ENCODE results near the gene MFN2. TPM values are rescaled to one million over a fixed set of nuclear protein-coding genes. Genes with fewer than 3 reads are reported as not detected.

Gene MFN2
- total and polyA plus RNA-seq, 2 of the 8 experiments (the other 6 are each of a cell fraction or from before 2014, with no cell fraction given): 34.0 to 62.5 TPM

DNA sequence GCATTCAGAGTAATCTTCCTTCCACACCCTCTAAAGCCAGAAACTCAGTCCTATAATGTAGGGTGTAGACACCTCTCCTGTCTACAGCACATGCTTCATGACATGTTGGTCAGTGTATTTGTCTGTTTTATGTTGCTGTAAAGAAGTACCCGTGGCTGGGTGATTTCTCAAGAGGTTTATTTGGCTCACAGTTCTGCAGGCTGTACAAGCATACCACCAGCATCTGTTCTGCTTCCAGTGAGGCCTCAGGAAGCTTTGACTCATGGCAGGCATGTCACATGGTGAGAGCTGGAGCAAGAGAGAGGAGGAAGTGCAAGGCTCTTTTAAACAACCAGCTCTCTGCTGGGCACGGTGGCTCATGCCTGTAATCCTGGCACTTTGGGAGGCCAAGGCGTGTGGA is 33.6 kb upstream of the MFN2 start:
- H4K91ac ChIP-seq (replicated peaks; ENCODE audit: insufficient read length, low read length): no peak overlapping the region
- no peak overlapping the region for H2AFZ ChIP-seq (ENCODE audit: low read length)
- H3K4ac ChIP-seq (replicated peaks; ENCODE audit: insufficient read length, low read depth, low read length): no peak overlapping the region
- no peak overlapping the region for H3K56ac ChIP-seq (replicated peaks; ENCODE audit: insufficient read length, low read depth, low read length)
- H3K14ac ChIP-seq (ENCODE audit: insufficient read length): no peak overlapping the region
- H3K9ac ChIP-seq (replicated peaks in 1 of 4; ENCODE audit: extremely low read depth in 1 of 4, low read depth in 3 of 4, low read length in 3 of 4): no peak overlapping the region; a peak in 1 of 7 replicates
- no peaks in the 10 kb centered on the region for H3K79me1 ChIP-seq (ENCODE audit: low read depth, low read length)
- no peak overlapping the region for H3K4me3 ChIP-seq (ENCODE audit: extremely low read depth in 1 of 4, insufficient read depth in 2 of 4, low read depth in 3 of 4, low read length in 4 of 4)
- CTCF ChIA-PET (ENCODE audit: partially characterized antibody): interaction anchor here (2.1 kb wide), 1 partner anchor 20 kb away, joined by 8 read pairs; no protein-coding TSS in a partner anchor
- no peak overlapping the region for H2BK12ac ChIP-seq (ENCODE audit: low read depth, low read length)
- peaks cover 0 to 5% of the 10 kb centered on the region in 2 experiments; a peak in 2 of 4 replicates for H3K9me3 ChIP-seq (ENCODE audit: insufficient read depth in 2 of 2, low read depth in 1 of 2, low read length in 1 of 2)
- no peak for FAIRE-seq
- no peak overlapping the region for H2BK15ac ChIP-seq (ENCODE audit: low read length)
- H3K27me3 ChIP-seq (replicated peaks in 1 of 4; ENCODE audit: control insufficient read depth in 3 of 4, extremely low read depth in 1 of 4, insufficient read depth in 3 of 4, low read length in 3 of 4): no peaks in the 10 kb centered on the region
- no peak overlapping the region for H4K5ac ChIP-seq (ENCODE audit: insufficient read length, low read depth, low read length)
- H3K23me2 ChIP-seq (ENCODE audit: low read depth, low read length): no peaks in the 10 kb centered on the region; the same call in 1 of the 2 replicates
- H2BK5ac ChIP-seq (ENCODE audit: low read depth, low read length): no peak overlapping the region
- H4K8ac ChIP-seq (ENCODE audit: extremely low read depth, insufficient read depth, low read length): no peak overlapping the region
- H3K27ac ChIP-seq (ENCODE audit: low read depth, low read length): no peak overlapping the region
- H2BK20ac ChIP-seq (ENCODE audit: low read length): no peak overlapping the region
- DNase-seq (ENCODE audit: low read depth in 1 of 2, low spot score in 2 of 2): no peak
- H3K79me2 ChIP-seq (ENCODE audit: control insufficient read depth in 1 of 2, insufficient read depth in 2 of 2, low read length in 2 of 2): no peaks in the 10 kb centered on the region; a peak in 2 of 4 replicates
- POLR2A ChIA-PET (ENCODE audit: partially characterized antibody): interaction anchor here (1.0 to 3.3 kb wide), 5 partner anchors 8 to 38 kb away, joined by 3 to 32 read pairs (median 4); no protein-coding TSS in a partner anchor
- H2BK120ac ChIP-seq (replicated peaks; ENCODE audit: low read depth, low read length): no peak overlapping the region
- 95% methylated on average over 3 of the region's 3 CpGs; no CpG with 5 or more reads in 1 of the 2 experiments for WGBS, 2 experiments (ENCODE audit: extremely low coverage in 1 of 2, insufficient coverage in 1 of 2, insufficient read length in 1 of 2, insufficient replicate concordance in 2 of 2, low coverage in 1 of 2, low lambda C conversion rate in 2 of 2, missing lambda C conversion rate in 1 of 2)
- peaks cover 2 to 12% (median 5%) of the 10 kb centered on the region in 4 experiments; a peak in 6 of 7 replicates for H3K4me1 ChIP-seq (replicated peaks in 1 of 4; ENCODE audit: control insufficient read depth in 3 of 4, insufficient read depth in 4 of 4, low read length in 3 of 4)
- H3K36me3 ChIP-seq (ENCODE audit: control insufficient read depth in 2 of 4, insufficient read depth in 4 of 4, low read length in 3 of 4): peaks cover 0 to 5% (median 0%) of the 10 kb centered on the region in 4 experiments; a peak in 2 of 8 replicates
- no peaks in the 10 kb centered on the region for H4K20me1 ChIP-seq (replicated peaks in 1 of 2; ENCODE audit: control insufficient read depth in 1 of 2, insufficient read depth in 2 of 2, low read length in 2 of 2)
- no peak overlapping the region for H3K18ac ChIP-seq (ENCODE audit: extremely low read depth, low read length)
- no peak overlapping the region for H3K23ac ChIP-seq (ENCODE audit: insufficient read length)
- H2AK5ac ChIP-seq (ENCODE audit: low read depth, low read length): no peak overlapping the region
- H3K4me2 ChIP-seq (ENCODE audit: insufficient read depth in 1 of 2, low read depth in 2 of 2, low read length in 2 of 2): no peak overlapping the region
- TF ChIP-seq CHD1 (IDR thresholded peaks at IDR 0.05; ENCODE audit: low read depth, low read length): no peak
- no peak for TF ChIP-seq SAP30 (IDR thresholded peaks at IDR 0.05; ENCODE audit: insufficient read depth, insufficient replicate concordance, low read length)
- TF ChIP-seq, protein P1, sequence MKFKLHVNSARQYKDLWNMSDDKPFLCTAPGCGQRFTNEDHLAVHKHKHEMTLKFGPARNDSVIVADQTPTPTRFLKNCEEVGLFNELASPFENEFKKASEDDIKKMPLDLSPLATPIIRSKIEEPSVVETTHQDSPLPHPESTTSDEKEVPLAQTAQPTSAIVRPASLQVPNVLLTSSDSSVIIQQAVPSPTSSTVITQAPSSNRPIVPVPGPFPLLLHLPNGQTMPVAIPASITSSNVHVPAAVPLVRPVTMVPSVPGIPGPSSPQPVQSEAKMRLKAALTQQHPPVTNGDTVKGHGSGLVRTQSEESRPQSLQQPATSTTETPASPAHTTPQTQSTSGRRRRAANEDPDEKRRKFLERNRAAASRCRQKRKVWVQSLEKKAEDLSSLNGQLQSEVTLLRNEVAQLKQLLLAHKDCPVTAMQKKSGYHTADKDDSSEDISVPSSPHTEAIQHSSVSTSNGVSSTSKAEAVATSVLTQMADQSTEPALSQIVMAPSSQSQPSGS (IDR thresholded peaks at IDR 0.05; ENCODE audit: low read length): no peak
- TF ChIP-seq EGR1 (IDR thresholded peaks at IDR 0.05; ENCODE audit: borderline replicate concordance, low read depth, low read length): no peak
- TF ChIP-seq SIN3A (conservative IDR thresholded peaks at IDR 0.05 in 1 of 2, IDR thresholded peaks at IDR 0.05 in 1 of 2; ENCODE audit: low read depth in 1 of 2, low read length in 2 of 2): no peak
- TF ChIP-seq EZH2 (IDR thresholded peaks at IDR 0.05; ENCODE audit: low read depth, low read length, severe bottlenecking): no peak
- TF ChIP-seq SP1 (IDR thresholded peaks at IDR 0.05; ENCODE audit: low read depth, low read length): no peak
- no peak for TF ChIP-seq POLR2A (IDR thresholded peaks at IDR 0.05; ENCODE audit: control extremely low read depth in 1 of 2, low read depth in 2 of 2, low read length in 2 of 2)
- TF ChIP-seq POLR2AphosphoS5 (IDR thresholded peaks at IDR 0.05; ENCODE audit: low read depth, low read length): no peak
- TF ChIP-seq NRF1 (IDR thresholded peaks at IDR 0.05; ENCODE audit: low read depth, low read length): no peak
- TF ChIP-seq BACH1 (IDR thresholded peaks at IDR 0.05; ENCODE audit: low read length): no peak
- no peak for TF ChIP-seq PHF8 (conservative IDR thresholded peaks at IDR 0.05; ENCODE audit: low read depth, low read length)
- no peak for TF ChIP-seq KDM1A (IDR thresholded peaks at IDR 0.05; ENCODE audit: borderline replicate concordance, low read length)

Measured in H1 (cell line).